ENCODE data around the gene CNTN2. TPM values are rescaled to one million over a fixed set of nuclear protein-coding genes. Genes with fewer than 3 reads are reported as not detected.

Gene CNTN2
- total RNA-seq, 1 donor from 2014 or later = under 0.01 TPM

GRCh38 chr1:205064741-205065316, 21.8 kb downstream of the CNTN2 start:
- Histone ChIP-seq H3K27me3 (ENCODE audit: control insufficient read depth, insufficient read depth, low read length) (peaks cover 4% of the 10 kb centered on the region), H3K4me3 (ENCODE audit: low read depth, low read length) (no peak overlapping the region), H3K36me3 (ENCODE audit: control insufficient read depth, insufficient read depth, low read length) (no peaks in the 10 kb centered on the region)
- DNase-seq (ENCODE audit: low read depth) (no peak), FAIRE-seq (no peak)
- no peak for TF ChIP-seq CTCF (IDR thresholded peaks at IDR 0.05; ENCODE audit: insufficient read depth, low read length, severe bottlenecking)

GRCh38 chr1:205065666-205066065, 22.7 kb downstream of the CNTN2 start:
- Histone ChIP-seq H3K36me3 (ENCODE audit: control insufficient read depth, insufficient read depth, low read length) (no peaks in the 10 kb centered on the region), H3K27me3 (ENCODE audit: control insufficient read depth, insufficient read depth, low read length) (peaks cover 4% of the 10 kb centered on the region), H3K4me3 (ENCODE audit: low read depth, low read length) (no peak overlapping the region)
- TF ChIP-seq CTCF (IDR thresholded peaks at IDR 0.05; ENCODE audit: insufficient read depth, low read length, severe bottlenecking) = no peak
- no peak for DNase-seq (ENCODE audit: low read depth)
- FAIRE-seq = no peak

DNA sequence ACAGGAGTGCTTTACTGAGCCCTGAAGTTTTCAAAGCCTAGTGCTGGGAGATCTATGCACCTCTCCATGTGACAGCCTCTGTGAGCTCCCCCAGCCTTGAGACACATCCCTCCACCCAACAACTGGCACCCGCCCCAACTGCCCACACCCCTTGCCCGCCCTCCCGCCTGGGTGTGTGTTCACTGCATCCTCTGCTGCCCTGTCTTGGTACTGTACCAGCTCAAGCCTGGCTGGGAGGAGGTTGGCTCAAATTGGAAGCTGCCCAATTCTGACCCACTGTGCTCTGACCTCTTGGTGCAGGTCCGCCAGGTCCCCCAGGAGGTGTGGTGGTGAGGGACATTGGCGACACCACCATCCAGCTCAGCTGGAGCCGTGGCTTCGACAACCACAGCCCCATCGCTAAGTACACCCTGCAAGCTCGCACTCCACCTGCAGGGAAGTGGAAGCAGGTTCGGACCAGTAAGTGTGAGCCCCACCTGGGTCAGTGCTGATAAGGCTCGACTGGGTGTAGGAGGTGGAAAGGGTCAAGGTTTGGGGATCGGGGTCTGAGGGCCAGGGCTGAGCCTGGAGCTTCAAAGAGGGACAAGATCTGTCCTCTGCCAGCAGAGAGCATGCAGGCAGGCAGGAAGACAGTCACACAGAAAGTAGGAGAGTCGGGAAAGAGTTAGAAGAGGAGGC, 23.3 kb downstream of the CNTN2 start:
- FAIRE-seq (no peak), DNase-seq (ENCODE audit: low read depth) (no peak)
- no peaks in the 10 kb centered on the region for H3K36me3 ChIP-seq (ENCODE audit: control insufficient read depth, insufficient read depth, low read length)
- peaks cover 4% of the 10 kb centered on the region for H3K27me3 ChIP-seq (ENCODE audit: control insufficient read depth, insufficient read depth, low read length)
- TF ChIP-seq CTCF (IDR thresholded peaks at IDR 0.05; ENCODE audit: insufficient read depth, low read length, severe bottlenecking) = peak; percentile 41
- no peak overlapping the region for H3K4me3 ChIP-seq (ENCODE audit: low read depth, low read length)

GRCh38 chr1:205067031-205067430, 24.0 kb downstream of the CNTN2 start:
- no peak for FAIRE-seq
- Histone ChIP-seq H3K36me3 (ENCODE audit: control insufficient read depth, insufficient read depth, low read length) (no peaks in the 10 kb centered on the region), H3K4me3 (ENCODE audit: low read depth, low read length) (no peak overlapping the region), H3K27me3 (ENCODE audit: control insufficient read depth, insufficient read depth, low read length) (peaks cover 4% of the 10 kb centered on the region)
- TF ChIP-seq CTCF (IDR thresholded peaks at IDR 0.05; ENCODE audit: insufficient read depth, low read length, severe bottlenecking) = no peak
- no peak for DNase-seq (ENCODE audit: low read depth)

- no peak overlapping the region for H3K4me3 ChIP-seq (ENCODE audit: low read depth, low read length)
- H3K27me3 ChIP-seq (ENCODE audit: control insufficient read depth, insufficient read depth, low read length) = peaks cover 3% of the 10 kb centered on the region
- FAIRE-seq (no peak), DNase-seq (ENCODE audit: low read depth) (no peak)
- H3K36me3 ChIP-seq (ENCODE audit: control insufficient read depth, insufficient read depth, low read length) = no peaks in the 10 kb centered on the region
- TF ChIP-seq CTCF (IDR thresholded peaks at IDR 0.05; ENCODE audit: insufficient read depth, low read length, severe bottlenecking) = no peak
Observed at GRCh38 chr1:205068001-205068400, 25.0 kb downstream of the CNTN2 start.
